ENCODE results near the gene KCNN3.

- TF ChIP-seq, protein P1, sequence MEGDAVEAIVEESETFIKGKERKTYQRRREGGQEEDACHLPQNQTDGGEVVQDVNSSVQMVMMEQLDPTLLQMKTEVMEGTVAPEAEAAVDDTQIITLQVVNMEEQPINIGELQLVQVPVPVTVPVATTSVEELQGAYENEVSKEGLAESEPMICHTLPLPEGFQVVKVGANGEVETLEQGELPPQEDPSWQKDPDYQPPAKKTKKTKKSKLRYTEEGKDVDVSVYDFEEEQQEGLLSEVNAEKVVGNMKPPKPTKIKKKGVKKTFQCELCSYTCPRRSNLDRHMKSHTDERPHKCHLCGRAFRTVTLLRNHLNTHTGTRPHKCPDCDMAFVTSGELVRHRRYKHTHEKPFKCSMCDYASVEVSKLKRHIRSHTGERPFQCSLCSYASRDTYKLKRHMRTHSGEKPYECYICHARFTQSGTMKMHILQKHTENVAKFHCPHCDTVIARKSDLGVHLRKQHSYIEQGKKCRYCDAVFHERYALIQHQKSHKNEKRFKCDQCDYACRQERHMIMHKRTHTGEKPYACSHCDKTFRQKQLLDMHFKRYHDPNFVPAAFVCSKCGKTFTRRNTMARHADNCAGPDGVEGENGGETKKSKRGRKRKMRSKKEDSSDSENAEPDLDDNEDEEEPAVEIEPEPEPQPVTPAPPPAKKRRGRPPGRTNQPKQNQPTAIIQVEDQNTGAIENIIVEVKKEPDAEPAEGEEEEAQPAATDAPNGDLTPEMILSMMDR (IDR thresholded peaks at IDR 0.05), result no peak
- TF ChIP-seq POLR2AphosphoS5 (IDR thresholded peaks at IDR 0.05), result no peak
- TF ChIP-seq POLR2A (IDR thresholded peaks at IDR 0.05), result no peak
These were observed 25.7 kb upstream of the KCNN3 start for GRCh38 chr1:154895798-154896197.
